GM19438 (cell line): Measurements from ENCODE around the gene CHD5.
"Not testable (repeated sequence)": the region's sequence is repeated elsewhere in the genome, so short reads cannot be mapped to it uniquely, and the experiment has no call there.

Source experiments
- ATAC-seq: cut with Tn5 transposase; IDR thresholded peaks from one replicate; pipeline ENCODE4 v1.9.1; 2021; ENCODE audit warnings: low read depth; ENCODE audit not compliant: unreplicated experiment

Gene CHD5

GRCh38 chr1:6180268-6180706, at the start of gene CHD5:
Gene CHD5, minus strand, starts transcription at chr1:6180321. Its CDS starts 298 bp downstream, at chr1:6180023.
- ATAC-seq = no peak

DNA sequence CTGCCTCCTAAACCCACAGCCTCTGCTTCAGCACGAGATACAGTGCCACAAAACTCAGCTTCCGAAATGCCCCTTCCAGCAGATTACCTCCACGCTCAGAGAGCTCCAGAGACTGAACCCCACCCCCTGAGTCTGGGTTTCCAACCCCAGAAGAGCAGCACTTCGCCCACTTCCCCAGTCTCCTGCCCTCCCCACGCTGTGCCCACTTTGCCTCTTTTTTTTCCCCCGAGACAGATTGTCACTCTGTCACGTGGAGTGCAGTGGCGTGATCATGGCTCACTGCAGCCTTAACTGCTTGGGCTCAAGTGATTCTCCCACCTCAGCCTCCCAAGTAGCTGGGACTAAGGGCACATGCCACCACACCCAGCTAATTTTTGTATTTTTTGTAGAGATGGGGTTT, 45.5 kb upstream of the CHD5 start:
- ATAC-seq = no peak

DNA sequence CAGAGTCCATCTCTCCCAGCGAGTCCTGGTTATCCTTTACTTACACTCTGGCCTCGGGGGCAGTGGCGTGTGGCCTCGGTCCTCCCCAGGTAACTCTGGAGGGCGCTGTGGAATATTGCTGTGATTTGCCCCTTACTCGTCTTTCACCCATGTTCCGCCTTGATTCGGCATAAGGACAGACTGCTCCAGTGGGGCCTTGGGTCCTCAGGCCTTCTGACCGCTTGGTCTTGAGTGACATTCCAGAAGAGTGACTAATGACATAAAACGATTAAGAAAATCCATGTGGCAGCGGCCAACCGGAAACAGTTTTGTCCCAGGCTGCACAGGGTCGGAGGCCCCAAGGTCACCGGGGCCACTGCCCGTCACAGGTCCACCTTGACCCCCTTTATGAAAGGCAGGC, 44.6 kb upstream of the CHD5 start:
- no peak for ATAC-seq

DNA sequence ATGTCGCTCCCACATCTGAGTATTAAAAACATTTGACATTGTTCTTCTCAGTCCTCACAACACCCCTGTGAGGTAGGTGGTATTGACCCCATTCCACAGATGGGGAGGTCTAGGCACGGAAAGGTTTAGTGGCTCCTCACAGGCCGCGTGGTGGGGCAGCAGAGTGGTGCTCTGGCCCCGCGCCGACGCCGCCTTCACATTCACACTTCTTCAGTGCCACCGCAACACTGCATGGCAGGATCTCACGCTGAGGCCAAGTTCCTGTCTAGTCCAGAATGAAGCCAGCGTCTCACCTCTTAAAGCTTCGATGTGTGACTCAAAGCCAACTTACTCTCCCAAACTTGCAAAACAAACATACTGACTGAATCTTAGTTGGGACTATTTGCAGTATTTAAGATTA, 43.5 kb upstream of the CHD5 start:
- no peak for ATAC-seq

GRCh38 chr1:6222636-6223035, 42.5 kb upstream of the CHD5 start:
- no peak for ATAC-seq

DNA sequence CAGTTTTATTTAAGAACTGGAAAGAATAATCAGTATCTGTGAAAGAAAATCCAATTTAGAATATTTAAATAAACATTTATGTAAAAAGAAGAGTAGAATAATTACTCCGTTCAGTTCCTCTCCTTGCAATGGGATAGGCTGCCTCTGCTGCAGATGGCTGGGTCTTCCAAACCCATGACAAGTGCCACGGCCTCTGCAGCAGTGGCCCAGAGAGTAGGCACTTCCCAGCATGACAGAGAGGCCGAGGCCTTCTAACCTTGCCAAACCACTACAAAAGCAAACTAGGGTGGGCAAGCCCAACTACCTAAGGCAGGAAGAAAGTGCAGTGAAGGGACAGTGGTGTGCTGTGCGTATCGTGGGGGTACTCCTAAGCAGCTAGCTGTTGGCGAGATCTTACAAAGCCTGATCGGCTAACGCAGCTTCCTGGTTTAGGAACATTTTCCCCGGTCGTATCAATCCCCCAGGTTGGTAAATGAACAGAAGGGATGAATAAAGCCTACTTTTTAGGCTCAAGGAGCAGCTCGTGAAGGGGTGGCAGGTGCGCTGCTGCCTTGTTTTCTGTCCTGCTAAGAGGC, 41.2 kb upstream of the CHD5 start:
- ATAC-seq = no peak

DNA sequence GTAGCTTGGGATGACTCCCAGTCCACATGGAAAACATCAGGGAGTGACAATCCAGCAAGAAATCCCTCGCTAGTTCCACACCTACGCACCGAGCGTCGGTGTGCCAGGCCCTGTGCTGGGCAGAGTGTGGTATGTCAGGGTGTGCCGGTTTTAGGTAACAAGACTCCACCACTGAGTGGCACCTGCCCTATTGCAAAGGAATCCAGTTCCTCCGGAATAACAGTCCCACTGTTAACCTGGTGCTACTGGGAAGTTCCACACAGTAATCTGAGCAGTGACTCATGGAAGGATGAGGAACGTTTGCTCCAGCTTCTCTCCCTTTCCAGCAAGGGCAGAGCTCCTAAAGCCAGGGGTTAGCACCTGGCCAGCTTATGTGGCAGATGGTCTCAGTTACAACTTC, 40.1 kb upstream of the CHD5 start:
- no peak for ATAC-seq

- ATAC-seq = not testable (repeated sequence)
Observed at GRCh38 chr1:6219641-6220040, 39.5 kb upstream of the CHD5 start.

DNA sequence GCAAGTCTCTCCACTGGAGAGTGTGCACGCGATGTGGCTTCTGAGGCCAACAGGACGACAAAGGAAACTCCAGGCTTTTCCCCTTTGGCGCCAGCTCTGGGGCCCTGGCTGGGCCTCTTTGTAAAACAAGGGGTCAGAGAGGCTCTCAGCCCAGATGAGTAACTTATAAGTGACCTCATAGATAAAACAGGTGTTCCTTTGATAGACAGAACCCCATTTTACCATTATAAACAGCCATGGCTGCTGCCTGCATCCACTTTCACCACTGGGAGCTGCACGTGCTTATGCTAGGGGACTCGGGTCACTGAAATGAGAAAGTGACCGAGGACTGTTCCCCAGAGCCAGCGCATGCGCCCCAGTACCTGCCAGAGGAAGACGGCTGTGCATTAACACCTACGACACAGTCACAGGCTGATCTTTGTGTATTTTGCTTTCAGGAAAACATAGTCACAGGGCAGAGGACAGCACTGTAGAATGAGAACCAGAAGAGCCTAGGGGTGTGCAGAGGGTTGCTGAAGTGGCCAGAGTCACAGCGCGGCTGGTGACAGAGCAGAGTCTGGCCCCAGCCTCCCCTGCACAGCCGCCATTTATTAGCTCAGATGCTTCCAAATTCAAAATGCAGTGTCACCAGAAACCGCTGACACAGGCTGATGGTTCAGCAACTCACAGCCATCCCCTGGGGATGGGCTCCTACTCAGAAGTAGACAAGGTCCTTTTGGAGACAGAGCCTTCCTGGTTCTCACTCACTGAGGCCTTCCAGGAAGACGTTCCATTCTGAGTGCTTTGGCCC, 38.4 kb upstream of the CHD5 start:
- no peak for ATAC-seq

GRCh38 chr1:6212193-6212959, 32.3 kb upstream of the CHD5 start:
- ATAC-seq = no peak

DNA sequence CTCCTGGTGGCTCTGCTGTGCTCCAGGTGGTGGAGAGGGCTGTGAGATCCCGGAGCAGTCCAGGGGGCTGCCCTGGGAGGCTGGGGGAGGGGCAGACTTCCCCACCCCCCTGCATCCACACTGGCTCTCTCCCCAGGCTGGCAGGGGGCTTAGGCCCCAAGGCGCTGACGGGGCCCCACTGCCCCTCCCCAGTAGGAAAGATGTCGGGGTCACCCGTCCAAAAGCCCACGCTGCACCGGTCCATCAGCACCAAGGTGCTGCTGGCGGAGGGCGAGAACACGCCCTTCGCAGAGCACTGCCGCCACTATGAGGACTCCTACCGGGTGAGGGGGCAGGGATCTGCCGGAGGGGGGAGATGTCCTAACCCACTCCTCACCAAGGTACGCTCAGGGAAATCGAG, 31.6 kb upstream of the CHD5 start:
- no peak for ATAC-seq

- no peak for ATAC-seq
Observed at GRCh38 chr1:6210591-6211355, 30.7 kb upstream of the CHD5 start.

GRCh38 chr1:6209661-6210580, 29.8 kb upstream of the CHD5 start:
- ATAC-seq = no peak

- ATAC-seq = no peak
Observed at GRCh38 chr1:6208723-6209660, 28.9 kb upstream of the CHD5 start.

GRCh38 chr1:6207921-6208320, 27.8 kb upstream of the CHD5 start:
- ATAC-seq = no peak

- no peak for ATAC-seq
Observed at GRCh38 chr1:6207075-6207885, 27.2 kb upstream of the CHD5 start.

DNA sequence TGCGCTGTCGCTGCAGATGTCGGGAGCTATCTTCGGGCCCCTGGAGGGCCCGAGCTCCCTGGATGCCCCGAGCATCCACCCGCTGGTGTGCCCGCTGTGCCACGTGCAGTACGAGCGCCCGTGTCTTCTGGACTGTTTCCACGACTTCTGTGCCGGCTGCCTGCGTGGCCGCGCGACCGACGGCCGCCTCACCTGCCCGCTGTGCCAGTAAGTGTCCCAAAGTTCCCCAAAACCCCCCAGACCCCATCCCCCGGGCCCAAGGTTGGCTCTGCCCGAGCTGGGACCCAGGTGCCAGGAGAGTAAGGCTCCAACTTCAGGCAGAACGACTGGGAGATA, 26.4 kb upstream of the CHD5 start:
- ATAC-seq = no peak
